Activated naive CD4-positive, alpha-beta T cell treated with anti-CD3 and anti-CD28 coated beads, Interleukin-2, amount 50 U/mL, for 16 hours (primary cell): ENCODE results near the gene TBR1.

Experiments
- DNase-seq: peaks from one replicate; pipeline ENCODE4 v3.0.0-alpha.2; 2020

Gene TBR1

GRCh38 chr2:161415987-161416707 is at the start of gene TBR1:
Gene TBR1 (plus strand): TSS chr2:161416297. CDS start chr2:161416411, 114 bp downstream.
- DNase-seq: no peak

DNA sequence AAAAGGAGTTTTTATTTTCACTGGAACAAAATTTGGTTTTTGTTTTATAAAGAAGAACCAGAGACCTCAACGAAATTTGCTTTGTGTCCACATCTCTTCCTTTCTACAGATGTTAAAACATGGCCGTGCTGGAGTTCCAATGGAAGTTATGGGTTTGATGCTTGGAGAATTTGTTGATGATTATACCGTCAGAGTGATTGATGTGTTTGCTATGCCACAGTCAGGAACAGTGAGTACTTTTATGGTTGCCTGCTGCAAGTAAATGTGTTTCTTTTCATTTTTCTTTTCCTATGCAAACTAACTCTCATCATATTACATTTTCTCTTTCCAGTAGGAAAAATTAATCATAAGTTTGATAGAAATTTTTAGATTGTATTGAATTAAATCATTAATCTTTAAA is 48.4 kb upstream of the TBR1 start:
- no peak for DNase-seq

DNA sequence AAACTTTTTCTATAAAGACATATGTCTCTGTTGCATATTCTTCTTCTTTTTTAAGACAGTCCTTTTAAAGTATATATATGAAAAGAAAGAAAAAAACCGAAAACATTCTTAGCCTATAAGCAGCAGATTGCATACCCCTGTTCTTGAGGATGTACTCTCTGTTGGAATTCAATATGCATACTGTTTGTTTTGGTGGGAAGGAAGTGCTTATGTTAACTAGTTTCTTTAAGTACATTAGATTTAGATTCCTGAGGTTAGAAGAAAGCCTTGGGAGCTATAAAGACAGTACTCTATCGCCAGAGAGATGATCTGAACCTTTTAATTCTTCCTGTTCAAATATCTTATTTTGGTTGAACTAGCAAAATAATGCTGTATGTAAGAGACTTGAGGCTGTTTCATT is 46.8 kb upstream of the TBR1 start:
- DNase-seq: no peak

GRCh38 chr2:161370981-161371380 is 45.1 kb upstream of the TBR1 start:
- DNase-seq: no peak

DNA sequence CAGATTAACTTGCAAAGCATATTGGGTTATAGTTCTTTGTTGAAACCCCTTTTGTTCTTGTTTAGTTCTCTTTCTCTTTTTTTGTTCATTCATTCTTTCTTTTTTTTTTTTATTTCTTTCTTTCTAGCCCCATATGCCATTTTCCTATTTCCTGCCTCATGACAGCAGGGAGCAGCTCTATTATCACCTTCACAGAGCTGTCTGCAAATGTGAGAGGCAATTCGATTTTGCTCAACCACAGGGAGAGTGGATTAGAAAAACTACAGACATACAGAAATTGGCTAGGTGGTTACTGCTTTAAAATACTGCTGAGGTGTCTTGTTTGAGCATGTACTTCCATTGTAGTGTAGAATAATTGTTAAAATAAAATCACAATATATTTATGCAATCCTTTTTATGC is 44.2 kb upstream of the TBR1 start:
- no peak for DNase-seq

DNA sequence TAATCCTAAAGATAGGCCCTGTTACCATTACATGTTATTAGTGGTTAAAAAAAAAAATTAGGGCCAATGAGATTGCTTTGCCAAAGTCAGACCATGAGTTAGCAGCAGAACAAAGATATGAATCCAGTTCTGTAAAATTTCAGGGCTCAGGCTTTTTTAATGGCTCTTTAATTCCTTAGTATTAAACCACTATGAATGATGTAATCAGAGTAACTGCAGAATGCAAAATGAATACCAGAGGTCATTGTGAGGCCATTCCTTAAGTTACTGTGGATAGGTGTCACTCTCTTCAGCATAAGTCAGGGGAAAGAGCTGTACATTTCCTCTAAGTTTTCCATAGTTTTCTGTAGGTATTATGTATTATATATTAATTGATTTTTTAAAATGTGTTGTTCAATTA is 42.2 kb upstream of the TBR1 start:
- DNase-seq: no peak

- DNase-seq: no peak
Observed at GRCh38 chr2:161374446-161374845, 41.7 kb upstream of the TBR1 start.

DNA sequence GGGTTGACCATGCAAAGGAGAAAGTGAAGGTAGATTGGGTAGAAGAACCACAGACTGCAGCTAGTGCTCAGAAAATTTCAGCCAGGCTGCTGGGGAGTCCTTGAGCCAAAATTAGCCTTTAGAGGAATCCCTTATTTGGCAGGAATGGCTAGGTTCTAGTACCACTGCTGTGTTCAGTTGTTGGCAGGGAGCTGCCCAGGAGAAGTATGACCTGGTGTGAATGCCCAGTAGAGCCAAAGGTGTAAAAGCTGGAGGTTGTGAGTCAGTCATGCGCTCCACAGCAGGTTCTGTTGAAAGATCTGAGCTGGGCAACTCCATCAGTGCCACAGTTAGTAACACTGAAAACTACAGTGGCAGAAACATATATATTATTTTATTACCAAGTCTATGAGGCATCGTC is 36.4 kb upstream of the TBR1 start:
- DNase-seq: no peak

- no peak for DNase-seq
Observed at GRCh38 chr2:161381546-161381945, 34.6 kb upstream of the TBR1 start.

DNA sequence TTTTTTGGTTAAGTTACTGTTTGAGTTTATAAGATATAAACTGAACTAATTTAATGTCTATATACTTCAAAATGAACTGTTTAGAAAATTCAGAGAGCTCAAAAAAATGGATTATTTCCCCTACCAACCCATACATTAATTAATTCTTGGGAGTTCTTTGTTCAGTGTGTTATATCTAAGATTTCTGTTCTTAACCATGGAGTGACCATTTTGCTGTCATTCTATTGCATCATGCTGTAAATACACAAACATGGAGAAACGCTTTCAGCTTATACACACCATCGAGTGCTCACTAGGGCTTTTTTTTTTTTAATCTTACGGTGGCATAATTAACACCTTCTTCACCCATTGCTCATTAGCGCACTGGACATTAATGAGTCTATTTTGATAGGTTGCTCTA is 33.4 kb upstream of the TBR1 start:
- no peak for DNase-seq

GRCh38 chr2:161384864-161385263 is 31.2 kb upstream of the TBR1 start:
- no peak for DNase-seq

DNA sequence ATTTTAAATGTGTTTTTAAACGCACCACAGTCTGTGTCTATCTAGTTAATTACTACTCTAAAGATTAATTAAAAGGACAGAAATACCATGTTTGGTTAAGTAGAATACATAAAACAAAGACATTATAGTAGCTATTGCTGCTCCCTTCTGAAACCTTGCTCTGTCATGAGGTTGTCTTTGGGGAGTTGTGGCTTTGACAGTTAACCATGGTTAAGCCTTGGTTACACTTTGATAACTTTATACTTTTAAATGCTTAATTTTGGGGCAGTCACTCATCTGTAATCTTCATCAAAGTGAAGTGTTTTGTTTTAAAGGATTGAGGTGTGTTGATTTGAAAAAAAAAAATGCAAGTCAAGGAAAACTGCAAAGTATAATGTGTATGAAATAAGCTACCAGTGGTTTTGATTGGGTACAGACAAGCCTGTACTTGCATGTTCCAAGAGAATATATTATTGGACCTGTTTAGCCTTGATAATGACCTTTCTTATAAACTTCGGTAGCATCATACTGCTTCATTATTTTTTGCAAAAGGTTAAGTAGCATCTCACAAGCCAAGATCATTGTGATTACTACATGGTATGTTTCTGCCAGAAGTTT is 29.8 kb upstream of the TBR1 start:
- no peak for DNase-seq

DNA sequence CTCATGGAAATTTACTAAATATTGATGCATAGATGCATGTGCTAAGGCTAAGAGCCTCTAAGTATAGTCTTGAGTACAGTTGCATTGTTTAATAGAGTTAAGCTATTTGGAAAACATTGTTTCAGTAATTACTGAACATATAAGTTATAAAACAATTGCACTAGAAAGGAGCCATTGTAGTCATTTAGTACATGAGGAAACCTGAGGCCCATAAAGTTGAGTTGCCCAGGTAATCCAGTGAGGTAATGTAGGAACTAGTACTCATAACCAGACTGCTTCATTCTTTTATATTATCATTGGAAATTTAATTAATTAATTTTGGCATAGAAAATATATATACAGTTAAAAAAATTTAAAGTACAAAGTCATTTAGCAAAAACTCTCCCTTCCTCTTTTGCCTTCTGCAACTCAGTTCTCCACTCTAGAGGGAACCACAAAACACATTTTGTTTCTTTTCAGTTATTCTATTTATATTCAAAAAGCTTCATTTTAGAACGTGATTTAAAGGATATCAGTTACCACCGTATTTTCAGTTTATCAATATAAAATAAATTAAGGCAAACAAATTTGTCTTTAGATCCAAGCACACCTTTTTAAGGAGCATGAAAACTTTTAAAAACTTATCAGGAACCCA is 27.8 kb upstream of the TBR1 start:
- DNase-seq: no peak

GRCh38 chr2:161391737-161392506 is 24.2 kb upstream of the TBR1 start:
- DNase-seq: no peak

DNA sequence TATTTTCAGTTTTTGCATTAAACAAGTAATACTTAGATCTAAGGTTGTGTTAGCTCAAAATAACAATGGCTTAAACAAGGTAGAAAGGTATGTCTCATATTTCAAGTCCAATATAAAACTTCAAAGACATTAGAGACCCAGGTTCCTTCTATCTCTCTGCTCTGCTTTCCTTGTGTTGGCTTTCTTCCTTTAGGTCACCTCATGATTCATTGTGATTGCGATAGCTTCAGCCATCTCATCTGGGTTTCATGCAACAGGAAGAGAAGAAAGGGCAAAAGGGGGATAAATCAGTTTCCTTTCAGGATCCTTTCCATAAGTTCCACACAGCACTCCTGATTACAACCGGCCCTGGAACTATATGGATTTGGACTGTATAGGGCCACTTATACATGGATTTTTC is 16.0 kb upstream of the TBR1 start:
- DNase-seq: no peak

- DNase-seq: no peak
Observed at GRCh38 chr2:161402297-161402696, 13.8 kb upstream of the TBR1 start.

GRCh38 chr2:161406316-161406715 is 9.8 kb upstream of the TBR1 start:
- no peak for DNase-seq

- DNase-seq: no peak
Observed at GRCh38 chr2:161407597-161407996, 8.5 kb upstream of the TBR1 start.

DNA sequence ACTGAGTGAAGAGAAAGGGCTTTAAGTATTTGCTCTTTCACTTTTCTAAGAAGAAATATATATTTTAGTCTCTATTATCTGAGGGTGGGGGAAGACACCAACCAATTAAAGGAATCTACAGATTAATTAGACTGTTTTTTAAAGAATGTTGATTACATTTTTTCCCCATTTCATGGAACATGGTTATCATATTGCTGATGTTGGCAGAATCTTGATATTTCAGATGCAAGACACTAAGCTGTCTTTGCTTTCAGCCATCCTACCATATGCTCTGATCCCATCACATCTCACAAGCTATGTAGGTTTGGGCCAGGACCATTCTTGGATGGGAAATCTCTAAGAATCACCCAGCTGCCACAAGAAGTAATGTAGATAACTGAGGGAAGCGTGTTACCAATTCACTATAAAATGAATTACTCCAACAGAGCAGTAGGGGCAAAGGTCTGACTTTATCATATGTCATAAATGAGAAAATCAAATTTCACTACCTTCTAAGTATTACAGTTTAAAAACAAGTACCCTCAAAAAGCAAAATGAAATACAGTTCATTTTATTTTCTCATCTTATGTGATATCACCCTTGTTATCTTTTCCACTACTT is 6.7 kb upstream of the TBR1 start:
- no peak for DNase-seq

DNA sequence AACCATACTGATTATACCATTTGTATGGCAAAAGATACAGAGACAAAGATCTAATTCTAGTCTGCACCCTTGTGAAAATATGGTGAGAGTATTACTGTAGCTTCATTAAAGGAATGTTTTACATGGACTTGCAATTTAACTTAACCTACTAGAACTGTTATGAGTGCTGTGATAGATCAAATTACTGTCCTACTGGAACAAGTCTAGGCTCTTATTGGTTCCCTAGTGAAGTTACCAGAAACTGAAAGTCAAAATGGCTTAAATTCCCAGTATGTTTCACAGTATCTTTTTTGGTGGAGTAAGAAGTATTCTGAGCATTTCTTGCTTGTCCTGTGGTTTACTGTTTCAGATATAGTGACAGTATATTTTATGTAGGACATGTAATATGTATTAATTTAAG is 3.8 kb upstream of the TBR1 start:
- no peak for DNase-seq

- no peak for DNase-seq
Observed at GRCh38 chr2:161414042-161415033, 1.8 kb upstream of the TBR1 start.
